Measurements from ENCODE around the gene GABBR2. TPM values are rescaled to one million over a fixed set of nuclear protein-coding genes. Genes with fewer than 3 reads are reported as not detected.

Gene GABBR2
- total and polyA plus RNA-seq, 2 of the 8 experiments (the other 6 are each of a cell fraction or from before 2014, with no cell fraction given), result 0.50 to 1.2 TPM

GRCh38 chr9:98558575-98558974 is 150.2 kb downstream of the GABBR2 start:
- no peak for FAIRE-seq
- POLR2A ChIA-PET (ENCODE audit: partially characterized antibody), result no interaction called here

More at GRCh38 chr9:98558575-98558974, 150.2 kb downstream of the GABBR2 start:
- no peaks in the 10 kb centered on the region for H3K4me1 ChIP-seq (replicated peaks in 1 of 4; ENCODE audit: control insufficient read depth in 3 of 4, insufficient read depth in 4 of 4, low read length in 3 of 4)
- H3K14ac ChIP-seq (ENCODE audit: insufficient read length), result no peak overlapping the region
- H4K20me1 ChIP-seq (replicated peaks in 1 of 2; ENCODE audit: control insufficient read depth in 1 of 2, insufficient read depth in 2 of 2, low read length in 2 of 2), result peaks cover 0 to 2% of the 10 kb centered on the region in 2 experiments
- H4K91ac ChIP-seq (replicated peaks; ENCODE audit: insufficient read length, low read length), result no peak overlapping the region
- no peak overlapping the region for H2BK120ac ChIP-seq (replicated peaks; ENCODE audit: low read depth, low read length)
- no peak overlapping the region for H3K4me2 ChIP-seq (ENCODE audit: insufficient read depth in 1 of 2, low read depth in 2 of 2, low read length in 2 of 2)
- DNase-seq (ENCODE audit: low read depth in 1 of 2, low spot score in 2 of 2), result no peak
- H3K36me3 ChIP-seq (ENCODE audit: control insufficient read depth in 2 of 4, insufficient read depth in 4 of 4, low read length in 3 of 4), result no peaks in the 10 kb centered on the region
- no peak overlapping the region for H3K4me3 ChIP-seq (ENCODE audit: extremely low read depth in 1 of 4, insufficient read depth in 2 of 4, low read depth in 3 of 4, low read length in 4 of 4)
- no peak overlapping the region for H4K5ac ChIP-seq (ENCODE audit: insufficient read length, low read depth, low read length)
- CTCF ChIA-PET (ENCODE audit: partially characterized antibody), result interaction anchor here (1.1 kb wide), 2 partner anchors 13 to 178 kb away, joined by 3 to 4 read pairs; no protein-coding TSS in a partner anchor
- no peaks in the 10 kb centered on the region for H3K9me3 ChIP-seq (ENCODE audit: insufficient read depth in 2 of 2, low read depth in 1 of 2, low read length in 1 of 2)
- no peak overlapping the region for H2BK20ac ChIP-seq (ENCODE audit: low read length)
- no peak overlapping the region for H2BK5ac ChIP-seq (ENCODE audit: low read depth, low read length)
- no peak overlapping the region for H3K18ac ChIP-seq (ENCODE audit: extremely low read depth, low read length)
- H2BK12ac ChIP-seq (ENCODE audit: low read depth, low read length), result no peak overlapping the region
- no peaks in the 10 kb centered on the region for H3K79me2 ChIP-seq (ENCODE audit: control insufficient read depth in 1 of 2, insufficient read depth in 2 of 2, low read length in 2 of 2)
- no peak overlapping the region for H3K4ac ChIP-seq (replicated peaks; ENCODE audit: insufficient read length, low read depth, low read length)
- no peaks in the 10 kb centered on the region for H3K27me3 ChIP-seq (replicated peaks in 1 of 4; ENCODE audit: control insufficient read depth in 3 of 4, extremely low read depth in 1 of 4, insufficient read depth in 3 of 4, low read length in 3 of 4)
- H4K8ac ChIP-seq (ENCODE audit: extremely low read depth, insufficient read depth, low read length), result no peak overlapping the region
- no peak overlapping the region for H3K27ac ChIP-seq (ENCODE audit: low read depth, low read length)
- no peak overlapping the region for H2AFZ ChIP-seq (ENCODE audit: low read length)
- no peak for TF ChIP-seq SAP30 (IDR thresholded peaks at IDR 0.05; ENCODE audit: insufficient read depth, insufficient replicate concordance, low read length)
- H3K23me2 ChIP-seq (ENCODE audit: low read depth, low read length), result peaks cover 2% of the 10 kb centered on the region; the same call in 1 of the 2 replicates
- H2AK5ac ChIP-seq (ENCODE audit: low read depth, low read length), result no peak overlapping the region
- no peak overlapping the region for H3K9ac ChIP-seq (replicated peaks in 1 of 4; ENCODE audit: extremely low read depth in 1 of 4, low read depth in 3 of 4, low read length in 3 of 4)
- WGBS, 2 experiments (ENCODE audit: extremely low coverage in 1 of 2, insufficient coverage in 1 of 2, insufficient read length in 1 of 2, insufficient replicate concordance in 2 of 2, low coverage in 1 of 2, low lambda C conversion rate in 2 of 2, missing lambda C conversion rate in 1 of 2), result 83% methylated on average over 3 of the region's 3 CpGs; no CpG with 5 or more reads in 1 of the 2 experiments
- no peak overlapping the region for H3K23ac ChIP-seq (ENCODE audit: insufficient read length)
- no peaks in the 10 kb centered on the region for H3K79me1 ChIP-seq (ENCODE audit: low read depth, low read length)
- no peak overlapping the region for H3K56ac ChIP-seq (replicated peaks; ENCODE audit: insufficient read length, low read depth, low read length)
- no peak overlapping the region for H2BK15ac ChIP-seq (ENCODE audit: low read length)

All from H1 (cell line).